Measurements from ENCODE around the gene SMYD4.

Gene SMYD4

GRCh38 chr17:1730326-1731193 is 99.1 kb downstream of the SMYD4 start:
- no peak for DNase-seq (ENCODE audit: low read depth in 2 of 2)

- no peak for DNase-seq (ENCODE audit: low read depth in 2 of 2)
Observed at GRCh38 chr17:1729966-1730325, 99.8 kb downstream of the SMYD4 start.
